Mucosa of rectum (tissue), 2 donors: ENCODE data around the gene MALRD1.

ENCODE experiments used
- H3K27ac ChIP-seq, 2 donors: one replicate each; pipeline ENCODE4 v1.7.0; 2013; ENCODE audit warnings: inconsistent platforms in 2 of 2, low read depth in 2 of 2, low read length in 2 of 2
- H3K27me3 ChIP-seq, 2 donors: one replicate each; pipeline ENCODE4 v1.7.0; 2013; ENCODE audit warnings: low read length in 2 of 2; ENCODE audit not compliant: control insufficient read depth in 2 of 2, insufficient read depth in 2 of 2
- H3K36me3 ChIP-seq, 2 donors: one replicate each; pipeline ENCODE4 v1.7.0; 2013; ENCODE audit warnings: low read length in 2 of 2; ENCODE audit not compliant: control insufficient read depth in 2 of 2, insufficient read depth in 2 of 2
- H3K4me1 ChIP-seq, 2 donors: one replicate each; pipeline ENCODE4 v1.7.0; 2013; ENCODE audit warnings: low read length in 2 of 2, mild to moderate bottlenecking in 1 of 2; ENCODE audit not compliant: control insufficient read depth in 2 of 2, insufficient read depth in 2 of 2
- H3K4me3 ChIP-seq, 2 donors: one replicate each; pipeline ENCODE4 v1.7.0; 2013; ENCODE audit warnings: low read length in 2 of 2
- H3K9ac ChIP-seq, 2 donors: one replicate each; pipeline ENCODE4 v1.7.0; 2013; ENCODE audit warnings: low read length in 2 of 2, low read depth in 1 of 2, mild to moderate bottlenecking in 1 of 2
- H3K9me3 ChIP-seq, 2 donors: one replicate each; pipeline ENCODE4 v1.7.0; 2013; ENCODE audit warnings: low read length in 2 of 2; ENCODE audit not compliant: control insufficient read depth in 2 of 2
- donor health status: healthy.
- donor health status: Normal muscosa, but diverticular disease.

The MALRD1 gene

GRCh38 chr10:19701427-19702052, 652.9 kb downstream of the MALRD1 start:
- Histone ChIP-seq H3K27ac (no peak overlapping the region), H3K4me1 (no peaks in the 10 kb centered on the region), H3K36me3 (no peaks in the 10 kb centered on the region), H3K4me3 (no peak overlapping the region), H3K27me3 (no peaks in the 10 kb centered on the region), H3K9ac (no peak overlapping the region), H3K9me3 (no peaks in the 10 kb centered on the region)

- H3K27ac ChIP-seq = no peak overlapping the region
- no peaks in the 10 kb centered on the region for H3K36me3 ChIP-seq
- no peaks in the 10 kb centered on the region for H3K4me1 ChIP-seq
- H3K9ac ChIP-seq = no peak overlapping the region
- H3K9me3 ChIP-seq = no peaks in the 10 kb centered on the region
- H3K27me3 ChIP-seq = no peaks in the 10 kb centered on the region
- H3K4me3 ChIP-seq = no peak overlapping the region
Measured at GRCh38 chr10:19702215-19702614, 653.6 kb downstream of the MALRD1 start.

GRCh38 chr10:19704544-19704943, 655.9 kb downstream of the MALRD1 start:
- Histone ChIP-seq H3K9ac (no peak overlapping the region), H3K27me3 (no peaks in the 10 kb centered on the region), H3K4me1 (no peaks in the 10 kb centered on the region), H3K4me3 (no peak overlapping the region), H3K27ac (no peak overlapping the region), H3K9me3 (no peaks in the 10 kb centered on the region), H3K36me3 (no peaks in the 10 kb centered on the region)

- no peaks in the 10 kb centered on the region for H3K4me1 ChIP-seq
- no peak overlapping the region for H3K4me3 ChIP-seq
- no peaks in the 10 kb centered on the region for H3K27me3 ChIP-seq
- no peaks in the 10 kb centered on the region for H3K36me3 ChIP-seq
- no peak overlapping the region for H3K9ac ChIP-seq
- H3K9me3 ChIP-seq = no peaks in the 10 kb centered on the region
- H3K27ac ChIP-seq = no peak overlapping the region
Measured at GRCh38 chr10:19705250-19705649, 656.6 kb downstream of the MALRD1 start.

GRCh38 chr10:19706904-19707303, 658.3 kb downstream of the MALRD1 start:
- H3K27me3 ChIP-seq = no peaks in the 10 kb centered on the region
- H3K4me3 ChIP-seq = no peak overlapping the region
- no peaks in the 10 kb centered on the region for H3K36me3 ChIP-seq
- H3K9me3 ChIP-seq = peaks cover 0 to 4% of the 10 kb centered on the region in 2 donors
- H3K4me1 ChIP-seq = no peaks in the 10 kb centered on the region
- H3K9ac ChIP-seq = no peak overlapping the region
- H3K27ac ChIP-seq = no peak overlapping the region

- no peaks in the 10 kb centered on the region for H3K27me3 ChIP-seq
- no peaks in the 10 kb centered on the region for H3K4me1 ChIP-seq
Measured at GRCh38 chr10:19707376-19707775, 658.8 kb downstream of the MALRD1 start.

GRCh38 chr10:19708031-19708430, 659.4 kb downstream of the MALRD1 start:
- peaks cover 0 to 6% of the 10 kb centered on the region in 2 donors for H3K9me3 ChIP-seq
- no peaks in the 10 kb centered on the region for H3K36me3 ChIP-seq
- no peaks in the 10 kb centered on the region for H3K4me1 ChIP-seq
- no peak overlapping the region for H3K4me3 ChIP-seq
- no peak overlapping the region for H3K27ac ChIP-seq
- H3K9ac ChIP-seq = no peak overlapping the region
- H3K27me3 ChIP-seq = no peaks in the 10 kb centered on the region

More at GRCh38 chr10:19707376-19707775, 658.8 kb downstream of the MALRD1 start:
- H3K9ac ChIP-seq = no peak overlapping the region
- H3K9me3 ChIP-seq = peaks cover 0 to 6% of the 10 kb centered on the region in 2 donors
- H3K36me3 ChIP-seq = no peaks in the 10 kb centered on the region
- H3K4me3 ChIP-seq = no peak overlapping the region
- no peak overlapping the region for H3K27ac ChIP-seq

- Histone ChIP-seq H3K4me3 (no peak overlapping the region), H3K4me1 (no peaks in the 10 kb centered on the region), H3K27ac (no peak overlapping the region), H3K9me3 (peaks cover 0 to 6% of the 10 kb centered on the region in 2 donors), H3K9ac (no peak overlapping the region), H3K36me3 (no peaks in the 10 kb centered on the region), H3K27me3 (no peaks in the 10 kb centered on the region)
Measured at GRCh38 chr10:19710600-19710999, 662.0 kb downstream of the MALRD1 start.

- Histone ChIP-seq H3K27me3 (no peaks in the 10 kb centered on the region), H3K9me3 (peaks cover 0 to 6% of the 10 kb centered on the region in 2 donors), H3K4me1 (no peaks in the 10 kb centered on the region), H3K27ac (no peak overlapping the region), H3K9ac (no peak overlapping the region), H3K4me3 (no peak overlapping the region), H3K36me3 (no peaks in the 10 kb centered on the region)
Measured at GRCh38 chr10:19713159-19713558, 664.6 kb downstream of the MALRD1 start.

- H3K4me3 ChIP-seq = no peak overlapping the region
- H3K9me3 ChIP-seq = peaks cover 0 to 6% of the 10 kb centered on the region in 2 donors
- H3K9ac ChIP-seq = no peak overlapping the region
- no peak overlapping the region for H3K27ac ChIP-seq
- H3K36me3 ChIP-seq = no peaks in the 10 kb centered on the region
- H3K4me1 ChIP-seq = no peaks in the 10 kb centered on the region
- H3K27me3 ChIP-seq = no peaks in the 10 kb centered on the region
Measured at GRCh38 chr10:19713800-19714525, 665.4 kb downstream of the MALRD1 start.
